ENCODE data around the gene COL23A1.

DNA sequence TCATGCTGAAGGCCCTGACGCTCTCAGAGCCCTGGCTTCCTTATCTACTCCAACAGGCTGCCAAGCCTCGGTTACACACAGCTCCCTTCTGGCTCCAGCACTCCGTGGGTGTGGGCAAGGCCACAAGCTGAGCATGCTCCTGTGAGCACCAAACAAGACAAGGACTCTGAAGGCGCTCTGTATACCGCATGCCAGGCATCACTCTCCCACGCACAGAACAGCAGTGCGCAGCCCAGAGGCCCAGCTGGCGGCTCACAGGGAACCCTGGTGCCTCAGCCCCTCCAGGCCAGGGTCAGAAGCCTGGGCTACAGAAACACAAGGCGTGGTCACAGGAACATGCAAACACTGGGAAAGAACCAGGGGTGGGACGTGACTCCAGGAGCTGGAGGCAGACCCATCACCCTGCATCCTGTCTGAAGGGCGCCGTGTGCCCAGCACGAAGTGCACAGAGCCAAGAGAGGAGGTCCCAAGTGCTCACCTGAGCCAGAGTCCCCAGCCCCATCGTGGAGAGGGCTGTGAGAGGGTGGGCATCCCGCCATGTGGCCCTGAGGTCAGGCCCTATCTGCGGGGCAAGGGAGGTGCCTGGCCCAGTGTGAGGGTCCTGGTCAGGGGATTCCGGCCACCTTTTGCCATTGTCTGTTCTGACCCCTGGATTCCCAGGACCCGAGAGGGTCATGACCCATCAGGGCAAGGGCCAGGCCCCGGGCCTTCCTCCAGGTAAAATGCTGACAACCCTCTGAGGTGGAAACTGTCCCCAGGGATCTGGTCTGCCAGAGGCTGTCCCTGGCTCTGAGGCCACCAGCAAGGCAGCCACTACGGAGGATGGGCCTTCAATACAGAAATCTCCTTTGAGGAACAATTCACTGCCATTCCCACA, 54.7 kb downstream of the COL23A1 start:
- TF ChIP-seq, protein P1, sequence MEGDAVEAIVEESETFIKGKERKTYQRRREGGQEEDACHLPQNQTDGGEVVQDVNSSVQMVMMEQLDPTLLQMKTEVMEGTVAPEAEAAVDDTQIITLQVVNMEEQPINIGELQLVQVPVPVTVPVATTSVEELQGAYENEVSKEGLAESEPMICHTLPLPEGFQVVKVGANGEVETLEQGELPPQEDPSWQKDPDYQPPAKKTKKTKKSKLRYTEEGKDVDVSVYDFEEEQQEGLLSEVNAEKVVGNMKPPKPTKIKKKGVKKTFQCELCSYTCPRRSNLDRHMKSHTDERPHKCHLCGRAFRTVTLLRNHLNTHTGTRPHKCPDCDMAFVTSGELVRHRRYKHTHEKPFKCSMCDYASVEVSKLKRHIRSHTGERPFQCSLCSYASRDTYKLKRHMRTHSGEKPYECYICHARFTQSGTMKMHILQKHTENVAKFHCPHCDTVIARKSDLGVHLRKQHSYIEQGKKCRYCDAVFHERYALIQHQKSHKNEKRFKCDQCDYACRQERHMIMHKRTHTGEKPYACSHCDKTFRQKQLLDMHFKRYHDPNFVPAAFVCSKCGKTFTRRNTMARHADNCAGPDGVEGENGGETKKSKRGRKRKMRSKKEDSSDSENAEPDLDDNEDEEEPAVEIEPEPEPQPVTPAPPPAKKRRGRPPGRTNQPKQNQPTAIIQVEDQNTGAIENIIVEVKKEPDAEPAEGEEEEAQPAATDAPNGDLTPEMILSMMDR (IDR thresholded peaks at IDR 0.05; ENCODE audit: control extremely low read depth in 1 of 3, insufficient read depth in 1 of 3, low read depth in 1 of 3, low read length in 3 of 3): no peak
- TF ChIP-seq EZH2 (IDR thresholded peaks at IDR 0.05; ENCODE audit: low read depth, low read length, severe bottlenecking) (no peak), GTF2F1 (IDR thresholded peaks at IDR 0.05; ENCODE audit: borderline replicate concordance, low read depth, low read length) (no peak), TEAD4 (IDR thresholded peaks at IDR 0.05; ENCODE audit: low read depth, low read length) (no peak), POLR2A (IDR thresholded peaks at IDR 0.05; ENCODE audit: control extremely low read depth in 1 of 2, low read depth in 2 of 2, low read length in 2 of 2) (no peak), CREB1 (IDR thresholded peaks at IDR 0.05) (no peak)
- TF ChIP-seq, protein P2, sequence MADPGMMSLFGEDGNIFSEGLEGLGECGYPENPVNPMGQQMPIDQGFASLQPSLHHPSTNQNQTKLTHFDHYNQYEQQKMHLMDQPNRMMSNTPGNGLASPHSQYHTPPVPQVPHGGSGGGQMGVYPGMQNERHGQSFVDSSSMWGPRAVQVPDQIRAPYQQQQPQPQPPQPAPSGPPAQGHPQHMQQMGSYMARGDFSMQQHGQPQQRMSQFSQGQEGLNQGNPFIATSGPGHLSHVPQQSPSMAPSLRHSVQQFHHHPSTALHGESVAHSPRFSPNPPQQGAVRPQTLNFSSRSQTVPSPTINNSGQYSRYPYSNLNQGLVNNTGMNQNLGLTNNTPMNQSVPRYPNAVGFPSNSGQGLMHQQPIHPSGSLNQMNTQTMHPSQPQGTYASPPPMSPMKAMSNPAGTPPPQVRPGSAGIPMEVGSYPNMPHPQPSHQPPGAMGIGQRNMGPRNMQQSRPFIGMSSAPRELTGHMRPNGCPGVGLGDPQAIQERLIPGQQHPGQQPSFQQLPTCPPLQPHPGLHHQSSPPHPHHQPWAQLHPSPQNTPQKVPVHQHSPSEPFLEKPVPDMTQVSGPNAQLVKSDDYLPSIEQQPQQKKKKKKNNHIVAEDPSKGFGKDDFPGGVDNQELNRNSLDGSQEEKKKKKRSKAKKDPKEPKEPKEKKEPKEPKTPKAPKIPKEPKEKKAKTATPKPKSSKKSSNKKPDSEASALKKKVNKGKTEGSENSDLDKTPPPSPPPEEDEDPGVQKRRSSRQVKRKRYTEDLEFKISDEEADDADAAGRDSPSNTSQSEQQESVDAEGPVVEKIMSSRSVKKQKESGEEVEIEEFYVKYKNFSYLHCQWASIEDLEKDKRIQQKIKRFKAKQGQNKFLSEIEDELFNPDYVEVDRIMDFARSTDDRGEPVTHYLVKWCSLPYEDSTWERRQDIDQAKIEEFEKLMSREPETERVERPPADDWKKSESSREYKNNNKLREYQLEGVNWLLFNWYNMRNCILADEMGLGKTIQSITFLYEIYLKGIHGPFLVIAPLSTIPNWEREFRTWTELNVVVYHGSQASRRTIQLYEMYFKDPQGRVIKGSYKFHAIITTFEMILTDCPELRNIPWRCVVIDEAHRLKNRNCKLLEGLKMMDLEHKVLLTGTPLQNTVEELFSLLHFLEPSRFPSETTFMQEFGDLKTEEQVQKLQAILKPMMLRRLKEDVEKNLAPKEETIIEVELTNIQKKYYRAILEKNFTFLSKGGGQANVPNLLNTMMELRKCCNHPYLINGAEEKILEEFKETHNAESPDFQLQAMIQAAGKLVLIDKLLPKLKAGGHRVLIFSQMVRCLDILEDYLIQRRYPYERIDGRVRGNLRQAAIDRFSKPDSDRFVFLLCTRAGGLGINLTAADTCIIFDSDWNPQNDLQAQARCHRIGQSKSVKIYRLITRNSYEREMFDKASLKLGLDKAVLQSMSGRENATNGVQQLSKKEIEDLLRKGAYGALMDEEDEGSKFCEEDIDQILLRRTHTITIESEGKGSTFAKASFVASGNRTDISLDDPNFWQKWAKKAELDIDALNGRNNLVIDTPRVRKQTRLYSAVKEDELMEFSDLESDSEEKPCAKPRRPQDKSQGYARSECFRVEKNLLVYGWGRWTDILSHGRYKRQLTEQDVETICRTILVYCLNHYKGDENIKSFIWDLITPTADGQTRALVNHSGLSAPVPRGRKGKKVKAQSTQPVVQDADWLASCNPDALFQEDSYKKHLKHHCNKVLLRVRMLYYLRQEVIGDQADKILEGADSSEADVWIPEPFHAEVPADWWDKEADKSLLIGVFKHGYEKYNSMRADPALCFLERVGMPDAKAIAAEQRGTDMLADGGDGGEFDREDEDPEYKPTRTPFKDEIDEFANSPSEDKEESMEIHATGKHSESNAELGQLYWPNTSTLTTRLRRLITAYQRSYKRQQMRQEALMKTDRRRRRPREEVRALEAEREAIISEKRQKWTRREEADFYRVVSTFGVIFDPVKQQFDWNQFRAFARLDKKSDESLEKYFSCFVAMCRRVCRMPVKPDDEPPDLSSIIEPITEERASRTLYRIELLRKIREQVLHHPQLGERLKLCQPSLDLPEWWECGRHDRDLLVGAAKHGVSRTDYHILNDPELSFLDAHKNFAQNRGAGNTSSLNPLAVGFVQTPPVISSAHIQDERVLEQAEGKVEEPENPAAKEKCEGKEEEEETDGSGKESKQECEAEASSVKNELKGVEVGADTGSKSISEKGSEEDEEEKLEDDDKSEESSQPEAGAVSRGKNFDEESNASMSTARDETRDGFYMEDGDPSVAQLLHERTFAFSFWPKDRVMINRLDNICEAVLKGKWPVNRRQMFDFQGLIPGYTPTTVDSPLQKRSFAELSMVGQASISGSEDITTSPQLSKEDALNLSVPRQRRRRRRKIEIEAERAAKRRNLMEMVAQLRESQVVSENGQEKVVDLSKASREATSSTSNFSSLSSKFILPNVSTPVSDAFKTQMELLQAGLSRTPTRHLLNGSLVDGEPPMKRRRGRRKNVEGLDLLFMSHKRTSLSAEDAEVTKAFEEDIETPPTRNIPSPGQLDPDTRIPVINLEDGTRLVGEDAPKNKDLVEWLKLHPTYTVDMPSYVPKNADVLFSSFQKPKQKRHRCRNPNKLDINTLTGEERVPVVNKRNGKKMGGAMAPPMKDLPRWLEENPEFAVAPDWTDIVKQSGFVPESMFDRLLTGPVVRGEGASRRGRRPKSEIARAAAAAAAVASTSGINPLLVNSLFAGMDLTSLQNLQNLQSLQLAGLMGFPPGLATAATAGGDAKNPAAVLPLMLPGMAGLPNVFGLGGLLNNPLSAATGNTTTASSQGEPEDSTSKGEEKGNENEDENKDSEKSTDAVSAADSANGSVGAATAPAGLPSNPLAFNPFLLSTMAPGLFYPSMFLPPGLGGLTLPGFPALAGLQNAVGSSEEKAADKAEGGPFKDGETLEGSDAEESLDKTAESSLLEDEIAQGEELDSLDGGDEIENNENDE (IDR thresholded peaks at IDR 0.05; ENCODE audit: insufficient replicate concordance, low read length): no peak

All from H1 (cell line).